Right ventricle myocardium inferior (tissue), 1 donor: ENCODE results near the gene HPF1. TPM values are rescaled to one million over a fixed set of nuclear protein-coding genes. Genes with fewer than 3 reads are reported as not detected.
"Not testable (repeated sequence)": the region's sequence is repeated elsewhere in the genome, so short reads cannot be mapped to it uniquely, and the experiment has no call there.

Experiments used
- ATAC-seq: fragments of 200-7000 bp; cut with Tn5 transposase; one replicate; pipeline ENCODE4 v1.9.1; 2020; ENCODE audit warnings: mild to moderate bottlenecking, moderate library complexity
- DNase-seq: peaks from one replicate; pipeline ENCODE4 v3.0.0; 2021; ENCODE audit errors: missing footprints
- intact Hi-C: fragments of 100-400 bp; cut with DNase I; formaldehyde crosslinking; loops from one replicate; pipeline ENCODE4 v1.11.0; 2022
- long read RNA-seq: library from polyadenylated mRNA; unstranded; transcript quantifications from one replicate; pipeline ENCODE4 v2.0.0, GENCODE V29; 2021
- total RNA-seq: library from RNA; stranded (reverse); fragmentation: NEBNext Ultra II Directional; extraction: Animal tissue kit (Norgen Biotek cat#: 25700); gene quantifications from one replicate; pipeline ENCODE4 v1.2.1, GENCODE V29; 2021
- donor health status: DM: no; HTN: yes; CAD: no; lungs with severe emphysema.

HPF1 gene
- total RNA-seq = 18.4 TPM
- long read RNA-seq, transcript HPF1-201 (8 exons, 1,230 nt) = major isoform, 13 of 17 reads
- long read RNA-seq, partial matches to known transcripts = 3 of 17 reads
- long read RNA-seq, other reads (novel, unspliced or antisense) = 1 of 17 reads

DNA sequence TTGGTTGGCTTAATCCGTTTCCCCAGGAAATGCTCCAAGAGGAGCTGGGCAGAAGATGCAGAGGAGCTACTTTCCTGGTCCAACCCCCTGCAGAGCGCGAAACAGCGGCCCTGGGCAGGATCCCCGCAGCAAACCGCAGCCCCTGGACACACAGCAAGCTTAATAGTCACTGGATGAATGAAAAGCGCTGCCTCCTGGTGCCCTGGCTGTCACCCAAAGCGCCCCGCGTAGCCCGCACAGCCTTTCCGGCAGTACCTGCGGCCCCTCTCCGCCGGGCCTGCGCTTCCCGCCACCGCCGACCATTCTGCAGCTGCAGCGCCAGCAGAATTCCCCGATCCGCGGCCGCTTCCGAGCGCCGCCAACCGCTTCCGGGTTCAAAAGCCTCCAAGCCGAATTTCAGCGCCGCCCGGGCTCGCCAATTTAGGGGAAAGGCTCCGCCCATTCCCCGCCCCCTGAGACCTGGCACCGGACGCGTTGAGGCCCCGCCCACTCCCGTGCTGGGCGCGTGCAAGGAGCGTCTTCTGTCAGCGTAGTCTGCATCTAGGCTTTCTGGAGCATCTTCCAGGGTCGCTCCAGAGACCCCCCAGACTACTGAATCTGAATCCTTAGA lies at the start of gene HPF1:
TSS of gene HPF1 (minus strand) at position 370 of the 610 bp plus-strand sequence. CDS start at position 303, 67 bp downstream.
- intact Hi-C loops = loop anchor here (5.0 kb wide), 1 partner anchor 145 kb away; the partner anchor contains the start of gene NEK1
- DNase-seq (peak; percentile 96), ATAC-seq (peak; percentile 97)

- intact Hi-C loops, DNase-seq, ATAC-seq: not testable (repeated sequence)
Observed at GRCh38 chr4:169806770-169807169, 49.0 kb upstream of the HPF1 start.

DNA sequence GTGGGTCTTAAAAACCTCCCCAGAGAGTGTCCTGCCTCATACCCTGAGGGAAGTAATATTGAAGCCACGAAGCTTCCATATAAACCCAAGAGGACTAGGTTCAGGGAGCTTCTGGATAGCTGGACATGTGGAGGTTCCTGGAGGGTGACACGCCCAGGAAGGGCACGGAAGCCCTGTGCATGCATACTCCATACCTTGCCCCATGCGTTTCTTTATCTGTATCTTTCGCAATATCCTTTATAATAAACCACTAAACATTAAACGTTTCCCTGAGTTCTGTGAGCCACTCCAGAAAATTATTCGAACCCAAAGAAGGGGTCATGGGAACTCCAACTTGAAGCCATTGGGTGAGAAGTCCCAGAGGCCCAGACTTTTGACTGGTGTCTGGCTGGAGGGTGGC lies 45.7 kb upstream of the HPF1 start:
- intact Hi-C loops = no loop called here
- ATAC-seq = no peak
- DNase-seq = no peak

- intact Hi-C loops = no loop called here
- DNase-seq (no peak), ATAC-seq (no peak)
Observed at GRCh38 chr4:169802873-169803272, 45.1 kb upstream of the HPF1 start.

GRCh38 chr4:169800541-169800940 lies 42.8 kb upstream of the HPF1 start:
- ATAC-seq (no peak), DNase-seq (no peak)
- intact Hi-C loops = no loop called here

- ATAC-seq (no peak), DNase-seq (no peak)
- intact Hi-C loops = no loop called here
Observed at GRCh38 chr4:169799260-169799659, 41.5 kb upstream of the HPF1 start.

- ATAC-seq (no peak), DNase-seq (no peak)
- intact Hi-C loops = no loop called here
Observed at GRCh38 chr4:169795585-169795984, 37.8 kb upstream of the HPF1 start.

DNA sequence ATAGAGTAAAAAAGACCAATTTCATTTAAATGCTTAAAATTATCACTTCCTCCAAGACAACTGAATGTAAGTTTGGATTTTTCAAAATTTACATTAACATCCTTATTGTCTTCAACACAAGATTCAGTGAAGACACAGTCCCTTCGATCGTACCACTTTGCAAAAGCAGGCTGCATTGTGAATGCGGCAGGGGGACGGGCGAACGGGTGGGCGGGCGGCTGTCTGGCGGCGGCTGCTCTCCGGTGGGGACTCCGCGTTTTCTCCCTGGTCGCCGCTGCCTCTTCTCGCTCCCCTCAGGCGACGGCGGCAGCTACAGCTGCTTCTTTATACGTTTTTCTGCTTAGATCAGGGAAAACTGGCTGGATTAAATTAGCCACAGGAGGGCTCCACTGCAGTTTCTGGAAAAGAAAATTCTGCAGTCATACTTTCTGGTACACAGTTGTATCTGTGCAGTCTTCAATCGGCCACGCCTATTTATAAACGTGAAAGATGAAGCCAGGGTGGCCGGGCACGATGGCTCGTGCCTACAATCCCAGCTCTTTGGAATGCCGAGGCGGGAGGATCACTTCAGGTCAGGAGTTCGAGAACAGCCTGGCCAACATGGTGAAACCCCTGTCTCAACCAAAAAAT lies 33.9 kb upstream of the HPF1 start:
- peak; percentile 55 for ATAC-seq
- DNase-seq = peak; percentile 69
- intact Hi-C loops = no loop called here

DNA sequence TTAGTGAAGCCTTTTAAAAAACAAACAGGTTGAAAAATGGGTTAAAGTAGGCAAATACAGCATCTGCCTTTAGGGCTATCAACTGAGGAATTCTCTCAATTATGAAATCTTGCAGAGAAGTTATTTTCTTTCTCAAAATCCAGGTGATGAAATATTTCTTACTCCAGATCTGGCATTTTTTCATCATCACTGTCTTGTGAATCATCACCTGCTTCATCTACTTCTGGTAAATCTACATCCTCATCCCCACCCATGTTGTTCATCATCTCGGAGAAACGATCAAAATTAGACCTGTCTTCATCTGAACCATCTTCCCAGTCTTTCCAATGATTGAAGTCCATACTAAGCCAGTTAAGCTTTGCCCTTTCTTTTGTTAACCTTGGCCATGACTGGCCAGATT lies 33.3 kb upstream of the HPF1 start:
- DNase-seq (no peak), ATAC-seq (no peak)
- intact Hi-C loops = no loop called here

DNA sequence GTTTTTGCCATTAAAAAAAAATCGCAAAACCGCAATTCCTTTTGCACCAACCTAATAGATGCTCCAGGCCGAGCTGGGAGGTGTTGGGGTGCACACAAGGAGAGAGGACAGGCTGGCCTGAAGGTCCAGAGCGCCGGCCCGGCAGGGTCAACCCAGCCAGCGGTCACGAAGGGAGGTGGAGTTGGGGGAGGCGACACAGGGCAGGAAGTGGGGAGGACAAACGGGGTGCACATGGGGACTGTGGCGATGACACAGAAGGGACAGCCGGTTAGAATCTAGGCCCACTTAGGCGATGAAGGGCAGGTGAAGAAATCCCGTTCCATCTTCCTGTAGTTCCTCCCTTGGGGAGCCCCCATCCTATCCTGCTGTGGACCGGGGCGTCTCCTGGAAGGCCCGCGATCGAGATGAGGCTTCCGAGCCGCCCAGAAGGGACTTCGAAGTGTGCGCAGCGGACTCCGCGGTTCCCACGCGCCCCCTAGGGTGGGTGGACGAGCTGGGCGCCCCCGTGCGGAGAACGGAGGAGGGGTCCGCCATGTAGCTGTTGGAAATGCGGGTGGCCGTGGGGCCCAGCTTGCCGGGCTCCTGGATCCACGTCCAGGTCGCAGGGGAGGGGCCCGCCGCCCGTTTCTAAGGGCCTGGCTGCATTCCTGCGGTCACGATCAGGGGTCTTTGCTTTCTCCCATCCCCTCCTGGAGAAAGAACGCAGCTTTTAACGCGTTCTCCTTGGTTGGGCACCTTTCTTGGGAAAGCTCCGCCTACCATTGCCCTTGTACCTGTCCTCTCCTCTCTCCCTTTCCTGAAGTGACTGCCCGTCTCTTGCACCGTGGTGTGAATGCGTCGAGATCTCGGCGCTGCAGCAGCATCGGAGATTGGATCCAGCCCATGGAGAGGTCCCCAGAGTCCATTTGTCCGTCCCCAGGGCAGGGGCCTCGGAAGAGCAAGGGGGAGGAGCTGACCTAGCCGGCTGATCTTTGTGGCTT lies 17.0 kb upstream of the HPF1 start:
- DNase-seq (peak; percentile 65), ATAC-seq (peak; percentile 50)
- intact Hi-C loops = no loop called here

- DNase-seq = no peak
- intact Hi-C loops = no loop called here
- ATAC-seq = no peak
Observed at GRCh38 chr4:169773889-169774288, 16.1 kb upstream of the HPF1 start.

DNA sequence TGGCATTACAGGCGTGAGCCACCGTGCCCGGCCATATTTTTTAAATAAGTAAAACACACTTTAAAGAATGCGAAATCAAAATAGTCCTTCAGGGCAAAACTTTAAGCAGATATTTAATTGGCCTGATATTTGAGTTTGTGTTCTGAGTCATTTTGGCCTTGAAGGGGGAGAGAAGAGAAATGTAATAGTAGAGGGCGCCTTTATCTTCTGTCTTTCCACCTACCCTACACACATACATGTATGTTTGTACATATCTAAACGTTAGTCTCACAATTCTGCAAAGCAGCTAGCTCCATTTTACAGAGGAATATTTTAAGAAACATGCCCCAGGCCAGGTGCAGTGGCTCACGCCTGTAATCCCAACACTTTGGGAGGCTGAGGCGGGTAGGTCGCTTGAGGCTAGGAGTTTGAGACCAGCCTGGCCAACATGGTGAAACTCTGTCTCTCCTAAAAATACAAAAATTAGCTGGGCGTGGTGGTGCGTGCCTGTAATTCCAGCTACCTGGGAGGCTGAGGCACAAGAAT lies 13.9 kb upstream of the HPF1 start:
- ATAC-seq, intact Hi-C loops, DNase-seq: not testable (repeated sequence)

DNA sequence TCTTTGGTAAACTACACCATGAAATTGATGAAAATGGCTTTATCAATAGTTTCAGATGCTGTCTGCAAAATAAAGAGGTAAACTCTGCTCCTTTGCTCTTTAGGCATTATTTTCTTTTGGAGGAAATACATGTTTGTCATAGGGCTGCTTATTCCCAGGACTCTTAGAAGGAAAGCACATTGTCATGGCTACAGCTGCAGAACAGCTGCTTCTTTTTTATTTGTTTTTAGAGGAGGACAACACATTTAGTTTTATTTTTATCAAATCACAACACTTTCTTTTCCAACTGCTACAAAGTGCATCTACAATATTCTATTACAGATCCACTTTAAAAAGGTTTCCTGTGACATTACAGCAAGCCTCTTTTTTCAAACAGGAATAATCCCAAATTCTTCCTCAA lies 12.7 kb upstream of the HPF1 start:
- intact Hi-C loops = no loop called here
- ATAC-seq = no peak

DNA sequence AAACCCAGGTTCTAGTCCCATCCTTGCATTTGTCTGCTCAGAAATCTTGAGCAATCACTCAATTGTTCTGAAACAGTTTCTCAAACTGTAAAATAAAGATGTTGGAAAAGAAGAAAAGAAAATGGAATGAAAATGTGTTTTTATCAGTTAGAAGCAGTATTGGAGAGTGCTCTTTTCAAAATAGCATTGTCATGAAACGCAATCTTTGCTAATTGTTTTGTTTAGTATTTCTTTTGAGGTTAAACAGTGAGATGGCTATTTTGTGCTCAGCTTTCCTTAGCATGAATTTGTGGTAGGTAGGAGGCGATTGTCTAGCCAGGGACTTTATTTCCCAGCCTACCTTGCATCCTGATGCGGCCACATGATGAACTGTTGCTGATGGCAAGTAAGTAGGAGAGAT lies 10.6 kb upstream of the HPF1 start:
- ATAC-seq (no peak), DNase-seq (no peak)
- intact Hi-C loops = no loop called here

More for the DNA sequence above, 12.7 kb upstream of the HPF1 start:
- DNase-seq = no peak

DNA sequence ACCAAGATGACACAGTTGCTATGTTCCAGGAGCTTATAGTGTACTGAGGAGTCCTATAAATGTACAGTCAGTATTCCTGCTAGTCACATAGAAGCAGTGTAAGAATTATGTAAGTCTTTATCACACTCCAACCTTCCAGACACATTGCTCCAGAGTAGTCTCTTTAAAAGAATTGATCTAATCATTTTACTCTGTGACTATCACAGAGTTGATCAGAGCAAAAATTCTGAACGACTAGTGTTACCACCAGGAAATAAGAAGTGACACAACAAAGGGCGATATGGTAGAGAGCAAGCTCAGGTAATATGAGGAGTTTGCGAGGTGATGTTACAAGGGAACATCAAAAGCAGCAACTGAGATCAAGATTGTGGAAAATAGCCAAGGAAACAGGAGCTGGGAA lies 9.0 kb upstream of the HPF1 start:
- ATAC-seq = no peak
- no peak for DNase-seq
- intact Hi-C loops = no loop called here

GRCh38 chr4:169765835-169766234 lies 8.1 kb upstream of the HPF1 start:
- intact Hi-C loops = no loop called here
- DNase-seq (no peak), ATAC-seq (no peak)

GRCh38 chr4:169761846-169762245 lies 4.1 kb upstream of the HPF1 start:
- DNase-seq (no peak), ATAC-seq (no peak)
- intact Hi-C loops = no loop called here

DNA sequence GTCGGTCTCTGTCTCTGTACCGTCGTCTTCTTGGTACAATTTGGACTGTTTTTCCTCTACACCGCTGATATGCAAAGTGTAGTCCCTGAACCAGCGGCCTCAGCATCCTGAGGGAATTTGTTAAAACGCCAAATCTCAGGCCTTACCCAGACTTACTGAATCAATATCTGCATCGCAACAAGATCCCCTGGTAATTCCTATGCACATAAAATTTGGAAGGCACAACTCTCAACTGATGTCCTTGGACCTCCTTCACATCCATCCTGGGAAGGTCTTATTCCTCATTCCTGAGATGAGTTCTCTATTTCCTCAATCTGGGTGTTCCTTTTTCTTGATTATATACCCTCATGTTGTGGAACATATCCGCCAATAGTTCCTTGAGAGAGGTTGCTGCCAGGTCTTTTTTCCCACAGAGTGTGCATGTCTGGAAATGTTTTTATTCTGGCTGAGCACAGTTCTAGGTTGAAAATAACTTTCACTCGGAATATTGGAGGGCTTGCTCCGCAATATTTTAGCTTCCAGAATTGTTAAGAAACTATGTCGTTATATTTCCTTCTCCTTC lies 738 bp upstream of the HPF1 start:
- DNase-seq (no peak), ATAC-seq (no peak)
- intact Hi-C loops = loop anchor here (5.0 kb wide), 1 partner anchor 146 kb away; the partner anchor contains the start of gene NEK1
